GM23338 (cell line): ENCODE measurements around the gene ABHD14A. TPM values are rescaled to one million over a fixed set of nuclear protein-coding genes. Genes with fewer than 3 reads are reported as not detected.

Experiments
- ATAC-seq: fragments of 200-7000 bp; cut with Tn5 transposase; 3 replicates; pipeline ENCODE4 v1.9.1; 2020
- DNase-seq: peaks from one replicate; pipeline ENCODE4 v3.0.0-alpha.2; 2015; ENCODE audit warnings: low spot score
- H2AFZ ChIP-seq: fragments of 200-600 bp; sonication (generic); 2 replicates; pipeline ENCODE4 v1.8.0; 2016; ENCODE audit warnings: antibody characterized with exemption, mild to moderate bottlenecking, moderate library complexity
- H3F3A ChIP-seq: fragments of 200-600 bp; sonication (generic); replicated peaks from 2 replicates; pipeline ENCODE4 v1.8.0; 2017; ENCODE audit warnings: antibody characterized with exemption, mixed run types, low read depth
- H3K27ac ChIP-seq: fragments of 200-600 bp; sonication (generic); 2 replicates; pipeline ENCODE4 v1.6.1; 2016; ENCODE audit warnings: low read depth
- H3K27me3 ChIP-seq: fragments of 200-600 bp; sonication (generic); 2 replicates; pipeline ENCODE4 v1.8.0; 2016; ENCODE audit warnings: mild to moderate bottlenecking, mixed run types, moderate library complexity; ENCODE audit not compliant: insufficient read depth
- H3K36me3 ChIP-seq: fragments of 200-600 bp; sonication (generic); 2 replicates; pipeline ENCODE4 v1.8.0; 2016; ENCODE audit warnings: mild to moderate bottlenecking; ENCODE audit not compliant: insufficient read depth
- H3K4me1 ChIP-seq: fragments of 200-600 bp; sonication (generic); 2 replicates; pipeline ENCODE4 v1.8.0; 2016; ENCODE audit warnings: mild to moderate bottlenecking, moderate library complexity; ENCODE audit not compliant: insufficient read depth
- H3K4me2 ChIP-seq: fragments of 200-600 bp; sonication (generic); 2 replicates; pipeline ENCODE4 v1.7.1; 2017; ENCODE audit warnings: mixed run types
- H3K4me3 ChIP-seq: fragments of 200-600 bp; sonication (generic); 2 replicates; pipeline ENCODE4 v1.6.1; 2016; ENCODE audit warnings: mixed run types
- H3K79me2 ChIP-seq: fragments of 200-600 bp; sonication (generic); replicated peaks from 2 replicates; pipeline ENCODE4 v1.8.0; 2017; ENCODE audit warnings: mild to moderate bottlenecking; ENCODE audit not compliant: insufficient read depth
- H3K9me2 ChIP-seq: fragments of 200-600 bp; sonication (generic); 2 replicates; pipeline ENCODE4 v1.8.0; 2017; ENCODE audit not compliant: insufficient read depth
- H4K20me1 ChIP-seq: fragments of 200-600 bp; sonication (generic); replicated peaks from 2 replicates; pipeline ENCODE4 v1.8.0; 2017; ENCODE audit warnings: mild to moderate bottlenecking; ENCODE audit not compliant: insufficient read depth
- H3K27ac Mint-ChIP-seq: 2 replicates; pipeline ENCODE4 v1.8.0; 2020; ENCODE audit warnings: inconsistent platforms, mild to moderate bottlenecking, moderate library complexity, mixed read lengths
- H3K27me3 Mint-ChIP-seq: 3 replicates; pipeline ENCODE4 v1.8.0; 2022; ENCODE audit warnings: low read depth, mild to moderate bottlenecking, moderate library complexity, mixed read lengths, inconsistent platforms; ENCODE audit not compliant: insufficient read depth, poor library complexity
- H3K36me3 Mint-ChIP-seq: 3 replicates; pipeline ENCODE4 v1.8.0; 2021; ENCODE audit warnings: low read depth, mild to moderate bottlenecking, inconsistent platforms, moderate library complexity, mixed read lengths
- H3K4me1 Mint-ChIP-seq: 3 replicates; pipeline ENCODE4 v1.8.0; 2020; ENCODE audit warnings: mild to moderate bottlenecking, inconsistent platforms, mixed read lengths
- H3K4me3 Mint-ChIP-seq: 3 replicates; pipeline ENCODE4 v1.8.0; 2021; ENCODE audit warnings: moderate library complexity, mild to moderate bottlenecking, inconsistent platforms, mixed read lengths
- H3K9me3 Mint-ChIP-seq: 3 replicates; pipeline ENCODE4 v1.8.0; 2020; ENCODE audit warnings: moderate library complexity, mild to moderate bottlenecking, inconsistent platforms, mixed read lengths
- ETS1 ChIP-seq: IDR thresholded peaks from 2 replicates; pipeline ENCODE4 v1.6.1; 2016; ENCODE audit warnings: antibody characterized with exemption
- EZH2phosphoT487 ChIP-seq: fragments of 200-600 bp; sonication (generic); IDR thresholded peaks from one replicate; pipeline ENCODE4 v1.8.1; 2018; ENCODE audit warnings: antibody characterized with exemption; ENCODE audit not compliant: unreplicated experiment
- JUNB ChIP-seq: IDR thresholded peaks from one replicate; pipeline ENCODE4 v1.6.1; 2016; ENCODE audit warnings: antibody characterized with exemption; ENCODE audit not compliant: unreplicated experiment
- STAT1 ChIP-seq: IDR thresholded peaks from one replicate; pipeline ENCODE4 v1.6.1; 2016; ENCODE audit warnings: antibody characterized with exemption; ENCODE audit not compliant: unreplicated experiment
- ZNF331 ChIP-seq: fragments of 250-450 bp; sonication (Bioruptor Pico); IDR thresholded peaks from 2 replicates; pipeline ENCODE4 v1.5.0; 2020; ENCODE audit warnings: low read depth, mild to moderate bottlenecking, moderate library complexity
- polyA plus RNA-seq: library from polyadenylated mRNA; unstranded; fragments of >200 nt; fragmentation: Nextera tagmentation; extraction: Ambion mirVana; gene quantifications from 2 replicates; pipeline ENCODE4 v1.2.1, GENCODE V29; 2016
- total RNA-seq: library from RNA; depleted of rRNA; stranded (reverse); fragments of >200 nt; shearing (Covaris generic); gene quantifications from 2 replicates; pipeline ENCODE4 v1.2.3, GENCODE V29; 2014
- TF ChIP-seq, protein P1 (sequence below): fragments of 250-450 bp; sonication (Bioruptor Pico); IDR thresholded peaks from 2 replicates; pipeline ENCODE4 v1.5.0; 2020; ENCODE audit warnings: mild to moderate bottlenecking, moderate library complexity

The ABHD14A gene
- total and polyA plus RNA-seq, 2 experiments from 2014 or later, result 7.8 to 12.7 TPM

GRCh38 chr3:51980253-51980652 is 5.4 kb downstream of the ABHD14A start:
- Histone ChIP-seq H3K9me2 (no peaks in the 10 kb centered on the region), H3K4me3 (no peak overlapping the region), H3K4me2 (no peak overlapping the region), H3F3A (peaks cover 26% of the 10 kb centered on the region), H3K4me1 (peaks cover 23% of the 10 kb centered on the region), H2AFZ (no peak overlapping the region), H4K20me1 (no peaks in the 10 kb centered on the region), H3K36me3 (no peaks in the 10 kb centered on the region), H3K27ac (no peak overlapping the region), H3K79me2 (no peaks in the 10 kb centered on the region), H3K27me3 (peaks cover 27% of the 10 kb centered on the region)
- Mint-ChIP-seq H3K9me3 (no peaks in the 10 kb centered on the region), H3K27ac (no peak overlapping the region), H3K36me3 (no peaks in the 10 kb centered on the region), H3K27me3 (peaks cover 33% of the 10 kb centered on the region), H3K4me1 (peaks cover 18% of the 10 kb centered on the region), H3K4me3 (no peak overlapping the region)
- DNase-seq (no peak), ATAC-seq (no peak)
- TF ChIP-seq EZH2phosphoT487, result no peak
- no peak for TF ChIP-seq JUNB
- TF ChIP-seq ETS1, result no peak
- no peak for TF ChIP-seq STAT1
- TF ChIP-seq ZNF331 (CRISPR knock-in tag), result no peak
- TF ChIP-seq, protein P1, sequence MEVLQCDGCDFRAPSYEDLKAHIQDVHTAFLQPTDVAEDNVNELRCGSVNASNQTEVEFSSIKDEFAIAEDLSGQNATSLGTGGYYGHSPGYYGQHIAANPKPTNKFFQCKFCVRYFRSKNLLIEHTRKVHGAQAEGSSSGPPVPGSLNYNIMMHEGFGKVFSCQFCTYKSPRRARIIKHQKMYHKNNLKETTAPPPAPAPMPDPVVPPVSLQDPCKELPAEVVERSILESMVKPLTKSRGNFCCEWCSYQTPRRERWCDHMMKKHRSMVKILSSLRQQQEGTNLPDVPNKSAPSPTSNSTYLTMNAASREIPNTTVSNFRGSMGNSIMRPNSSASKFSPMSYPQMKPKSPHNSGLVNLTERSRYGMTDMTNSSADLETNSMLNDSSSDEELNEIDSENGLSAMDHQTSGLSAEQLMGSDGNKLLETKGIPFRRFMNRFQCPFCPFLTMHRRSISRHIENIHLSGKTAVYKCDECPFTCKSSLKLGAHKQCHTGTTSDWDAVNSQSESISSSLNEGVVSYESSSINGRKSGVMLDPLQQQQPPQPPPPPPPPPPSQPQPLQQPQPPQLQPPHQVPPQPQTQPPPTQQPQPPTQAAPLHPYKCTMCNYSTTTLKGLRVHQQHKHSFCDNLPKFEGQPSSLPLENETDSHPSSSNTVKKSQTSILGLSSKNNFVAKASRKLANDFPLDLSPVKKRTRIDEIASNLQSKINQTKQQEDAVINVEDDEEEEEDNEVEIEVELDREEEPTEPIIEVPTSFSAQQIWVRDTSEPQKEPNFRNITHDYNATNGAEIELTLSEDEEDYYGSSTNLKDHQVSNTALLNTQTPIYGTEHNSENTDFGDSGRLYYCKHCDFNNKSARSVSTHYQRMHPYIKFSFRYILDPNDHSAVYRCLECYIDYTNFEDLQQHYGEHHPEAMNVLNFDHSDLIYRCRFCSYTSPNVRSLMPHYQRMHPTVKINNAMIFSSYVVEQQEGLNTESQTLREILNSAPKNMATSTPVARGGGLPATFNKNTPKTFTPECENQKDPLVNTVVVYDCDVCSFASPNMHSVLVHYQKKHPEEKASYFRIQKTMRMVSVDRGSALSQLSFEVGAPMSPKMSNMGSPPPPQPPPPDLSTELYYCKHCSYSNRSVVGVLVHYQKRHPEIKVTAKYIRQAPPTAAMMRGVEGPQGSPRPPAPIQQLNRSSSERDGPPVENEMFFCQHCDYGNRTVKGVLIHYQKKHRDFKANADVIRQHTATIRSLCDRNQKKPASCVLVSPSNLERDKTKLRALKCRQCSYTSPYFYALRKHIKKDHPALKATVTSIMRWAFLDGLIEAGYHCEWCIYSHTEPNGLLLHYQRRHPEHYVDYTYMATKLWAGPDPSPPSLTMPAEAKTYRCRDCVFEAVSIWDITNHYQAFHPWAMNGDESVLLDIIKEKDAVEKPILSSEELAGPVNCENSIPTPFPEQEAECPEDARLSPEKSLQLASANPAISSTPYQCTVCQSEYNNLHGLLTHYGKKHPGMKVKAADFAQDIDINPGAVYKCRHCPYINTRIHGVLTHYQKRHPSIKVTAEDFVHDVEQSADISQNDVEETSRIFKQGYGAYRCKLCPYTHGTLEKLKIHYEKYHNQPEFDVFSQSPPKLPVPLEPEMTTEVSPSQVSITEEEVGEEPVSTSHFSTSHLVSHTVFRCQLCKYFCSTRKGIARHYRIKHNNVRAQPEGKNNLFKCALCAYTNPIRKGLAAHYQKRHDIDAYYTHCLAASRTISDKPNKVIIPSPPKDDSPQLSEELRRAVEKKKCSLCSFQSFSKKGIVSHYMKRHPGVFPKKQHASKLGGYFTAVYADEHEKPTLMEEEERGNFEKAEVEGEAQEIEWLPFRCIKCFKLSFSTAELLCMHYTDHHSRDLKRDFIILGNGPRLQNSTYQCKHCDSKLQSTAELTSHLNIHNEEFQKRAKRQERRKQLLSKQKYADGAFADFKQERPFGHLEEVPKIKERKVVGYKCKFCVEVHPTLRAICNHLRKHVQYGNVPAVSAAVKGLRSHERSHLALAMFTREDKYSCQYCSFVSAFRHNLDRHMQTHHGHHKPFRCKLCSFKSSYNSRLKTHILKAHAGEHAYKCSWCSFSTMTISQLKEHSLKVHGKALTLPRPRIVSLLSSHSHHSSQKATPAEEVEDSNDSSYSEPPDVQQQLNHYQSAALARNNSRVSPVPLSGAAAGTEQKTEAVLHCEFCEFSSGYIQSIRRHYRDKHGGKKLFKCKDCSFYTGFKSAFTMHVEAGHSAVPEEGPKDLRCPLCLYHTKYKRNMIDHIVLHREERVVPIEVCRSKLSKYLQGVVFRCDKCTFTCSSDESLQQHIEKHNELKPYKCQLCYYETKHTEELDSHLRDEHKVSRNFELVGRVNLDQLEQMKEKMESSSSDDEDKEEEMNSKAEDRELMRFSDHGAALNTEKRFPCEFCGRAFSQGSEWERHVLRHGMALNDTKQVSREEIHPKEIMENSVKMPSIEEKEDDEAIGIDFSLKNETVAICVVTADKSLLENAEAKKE (CRISPR knock-in tag), result no peak
